ENCODE measurements around the gene ASIC3. TPM values are rescaled to one million over a fixed set of nuclear protein-coding genes. Genes with fewer than 3 reads are reported as not detected.

The ASIC3 gene
- total and polyA plus RNA-seq, 2 of the 8 experiments (the other 6 are each of a cell fraction or from before 2014, with no cell fraction given): 1.6 to 1.9 TPM

DNA sequence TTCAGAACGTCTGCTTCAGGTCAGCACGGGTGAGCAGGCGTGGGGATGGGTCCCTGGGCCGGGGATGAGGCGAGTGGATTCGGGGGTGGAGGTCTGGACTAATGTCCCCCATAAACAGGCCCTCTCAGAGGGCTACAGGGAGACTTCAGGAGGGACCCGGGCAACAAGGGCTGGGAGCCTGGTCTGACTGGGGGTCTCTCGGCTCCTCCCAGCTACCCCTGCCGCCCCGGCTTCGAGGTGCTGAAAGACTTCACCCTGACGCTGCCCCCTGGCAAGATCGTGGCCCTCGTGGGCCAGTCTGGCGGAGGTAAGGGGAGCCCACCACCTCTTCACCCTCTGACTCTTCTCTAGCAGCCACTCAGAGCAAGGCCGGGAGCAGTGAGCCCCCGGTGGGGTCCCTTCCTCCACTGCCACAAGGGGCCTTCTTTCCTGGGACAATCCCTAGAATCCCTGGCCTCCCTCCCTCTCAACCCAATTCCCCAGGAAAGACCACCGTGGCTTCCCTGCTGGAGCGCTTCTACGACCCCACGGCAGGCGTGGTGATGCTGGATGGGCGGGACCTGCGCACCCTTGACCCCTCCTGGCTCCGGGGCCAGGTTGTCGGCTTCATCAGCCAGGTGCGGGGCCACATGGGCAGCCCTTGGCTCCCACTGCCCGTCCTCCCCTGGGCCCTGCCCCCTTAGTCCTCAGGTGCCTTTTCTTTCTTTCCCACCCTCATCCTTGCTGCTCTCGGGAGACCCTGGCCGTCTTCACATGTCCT is 7.5 kb upstream of the ASIC3 start (continued):
- TF ChIP-seq, protein P1, sequence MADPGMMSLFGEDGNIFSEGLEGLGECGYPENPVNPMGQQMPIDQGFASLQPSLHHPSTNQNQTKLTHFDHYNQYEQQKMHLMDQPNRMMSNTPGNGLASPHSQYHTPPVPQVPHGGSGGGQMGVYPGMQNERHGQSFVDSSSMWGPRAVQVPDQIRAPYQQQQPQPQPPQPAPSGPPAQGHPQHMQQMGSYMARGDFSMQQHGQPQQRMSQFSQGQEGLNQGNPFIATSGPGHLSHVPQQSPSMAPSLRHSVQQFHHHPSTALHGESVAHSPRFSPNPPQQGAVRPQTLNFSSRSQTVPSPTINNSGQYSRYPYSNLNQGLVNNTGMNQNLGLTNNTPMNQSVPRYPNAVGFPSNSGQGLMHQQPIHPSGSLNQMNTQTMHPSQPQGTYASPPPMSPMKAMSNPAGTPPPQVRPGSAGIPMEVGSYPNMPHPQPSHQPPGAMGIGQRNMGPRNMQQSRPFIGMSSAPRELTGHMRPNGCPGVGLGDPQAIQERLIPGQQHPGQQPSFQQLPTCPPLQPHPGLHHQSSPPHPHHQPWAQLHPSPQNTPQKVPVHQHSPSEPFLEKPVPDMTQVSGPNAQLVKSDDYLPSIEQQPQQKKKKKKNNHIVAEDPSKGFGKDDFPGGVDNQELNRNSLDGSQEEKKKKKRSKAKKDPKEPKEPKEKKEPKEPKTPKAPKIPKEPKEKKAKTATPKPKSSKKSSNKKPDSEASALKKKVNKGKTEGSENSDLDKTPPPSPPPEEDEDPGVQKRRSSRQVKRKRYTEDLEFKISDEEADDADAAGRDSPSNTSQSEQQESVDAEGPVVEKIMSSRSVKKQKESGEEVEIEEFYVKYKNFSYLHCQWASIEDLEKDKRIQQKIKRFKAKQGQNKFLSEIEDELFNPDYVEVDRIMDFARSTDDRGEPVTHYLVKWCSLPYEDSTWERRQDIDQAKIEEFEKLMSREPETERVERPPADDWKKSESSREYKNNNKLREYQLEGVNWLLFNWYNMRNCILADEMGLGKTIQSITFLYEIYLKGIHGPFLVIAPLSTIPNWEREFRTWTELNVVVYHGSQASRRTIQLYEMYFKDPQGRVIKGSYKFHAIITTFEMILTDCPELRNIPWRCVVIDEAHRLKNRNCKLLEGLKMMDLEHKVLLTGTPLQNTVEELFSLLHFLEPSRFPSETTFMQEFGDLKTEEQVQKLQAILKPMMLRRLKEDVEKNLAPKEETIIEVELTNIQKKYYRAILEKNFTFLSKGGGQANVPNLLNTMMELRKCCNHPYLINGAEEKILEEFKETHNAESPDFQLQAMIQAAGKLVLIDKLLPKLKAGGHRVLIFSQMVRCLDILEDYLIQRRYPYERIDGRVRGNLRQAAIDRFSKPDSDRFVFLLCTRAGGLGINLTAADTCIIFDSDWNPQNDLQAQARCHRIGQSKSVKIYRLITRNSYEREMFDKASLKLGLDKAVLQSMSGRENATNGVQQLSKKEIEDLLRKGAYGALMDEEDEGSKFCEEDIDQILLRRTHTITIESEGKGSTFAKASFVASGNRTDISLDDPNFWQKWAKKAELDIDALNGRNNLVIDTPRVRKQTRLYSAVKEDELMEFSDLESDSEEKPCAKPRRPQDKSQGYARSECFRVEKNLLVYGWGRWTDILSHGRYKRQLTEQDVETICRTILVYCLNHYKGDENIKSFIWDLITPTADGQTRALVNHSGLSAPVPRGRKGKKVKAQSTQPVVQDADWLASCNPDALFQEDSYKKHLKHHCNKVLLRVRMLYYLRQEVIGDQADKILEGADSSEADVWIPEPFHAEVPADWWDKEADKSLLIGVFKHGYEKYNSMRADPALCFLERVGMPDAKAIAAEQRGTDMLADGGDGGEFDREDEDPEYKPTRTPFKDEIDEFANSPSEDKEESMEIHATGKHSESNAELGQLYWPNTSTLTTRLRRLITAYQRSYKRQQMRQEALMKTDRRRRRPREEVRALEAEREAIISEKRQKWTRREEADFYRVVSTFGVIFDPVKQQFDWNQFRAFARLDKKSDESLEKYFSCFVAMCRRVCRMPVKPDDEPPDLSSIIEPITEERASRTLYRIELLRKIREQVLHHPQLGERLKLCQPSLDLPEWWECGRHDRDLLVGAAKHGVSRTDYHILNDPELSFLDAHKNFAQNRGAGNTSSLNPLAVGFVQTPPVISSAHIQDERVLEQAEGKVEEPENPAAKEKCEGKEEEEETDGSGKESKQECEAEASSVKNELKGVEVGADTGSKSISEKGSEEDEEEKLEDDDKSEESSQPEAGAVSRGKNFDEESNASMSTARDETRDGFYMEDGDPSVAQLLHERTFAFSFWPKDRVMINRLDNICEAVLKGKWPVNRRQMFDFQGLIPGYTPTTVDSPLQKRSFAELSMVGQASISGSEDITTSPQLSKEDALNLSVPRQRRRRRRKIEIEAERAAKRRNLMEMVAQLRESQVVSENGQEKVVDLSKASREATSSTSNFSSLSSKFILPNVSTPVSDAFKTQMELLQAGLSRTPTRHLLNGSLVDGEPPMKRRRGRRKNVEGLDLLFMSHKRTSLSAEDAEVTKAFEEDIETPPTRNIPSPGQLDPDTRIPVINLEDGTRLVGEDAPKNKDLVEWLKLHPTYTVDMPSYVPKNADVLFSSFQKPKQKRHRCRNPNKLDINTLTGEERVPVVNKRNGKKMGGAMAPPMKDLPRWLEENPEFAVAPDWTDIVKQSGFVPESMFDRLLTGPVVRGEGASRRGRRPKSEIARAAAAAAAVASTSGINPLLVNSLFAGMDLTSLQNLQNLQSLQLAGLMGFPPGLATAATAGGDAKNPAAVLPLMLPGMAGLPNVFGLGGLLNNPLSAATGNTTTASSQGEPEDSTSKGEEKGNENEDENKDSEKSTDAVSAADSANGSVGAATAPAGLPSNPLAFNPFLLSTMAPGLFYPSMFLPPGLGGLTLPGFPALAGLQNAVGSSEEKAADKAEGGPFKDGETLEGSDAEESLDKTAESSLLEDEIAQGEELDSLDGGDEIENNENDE (IDR thresholded peaks at IDR 0.05; ENCODE audit: insufficient replicate concordance, low read length): no peak
- TF ChIP-seq, protein P2, sequence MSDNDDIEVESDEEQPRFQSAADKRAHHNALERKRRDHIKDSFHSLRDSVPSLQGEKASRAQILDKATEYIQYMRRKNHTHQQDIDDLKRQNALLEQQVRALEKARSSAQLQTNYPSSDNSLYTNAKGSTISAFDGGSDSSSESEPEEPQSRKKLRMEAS (IDR thresholded peaks at IDR 0.05): no peak
- TF ChIP-seq JUND (IDR thresholded peaks at IDR 0.05; ENCODE audit: low read length) (no peak), TAF1 (IDR thresholded peaks at IDR 0.05; ENCODE audit: low read depth, low read length) (no peak)
